ENCODE measurements around the gene PADI1. TPM values are rescaled to one million over a fixed set of nuclear protein-coding genes. Genes with fewer than 3 reads are reported as not detected.

Gene PADI1
- total RNA-seq, 1 donor from 2014 or later = not detected

DNA sequence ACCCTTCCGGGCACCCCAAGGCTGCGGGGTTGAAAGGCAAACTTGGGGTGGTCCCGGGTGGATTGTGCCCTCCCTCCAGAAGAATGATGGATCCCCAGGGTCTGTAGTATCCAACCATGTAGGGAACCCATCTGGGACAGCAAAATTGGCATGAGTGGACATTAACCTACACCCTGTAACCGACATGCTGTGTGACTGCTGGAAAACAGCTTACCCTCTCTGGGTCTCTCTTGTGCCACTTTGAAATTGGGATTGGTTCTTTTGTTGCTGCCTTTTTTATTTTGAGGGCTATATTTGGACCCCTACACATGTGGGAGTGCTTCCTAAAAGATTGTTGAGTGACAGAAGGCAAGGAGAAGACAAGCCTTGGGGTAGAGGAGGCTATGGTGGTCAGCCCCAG, 19.5 kb downstream of the PADI1 start:
- Histone ChIP-seq H3K9me3 (replicated peaks) (no peaks in the 10 kb centered on the region), H3K36me3 (no peaks in the 10 kb centered on the region), H3K4me3 (no peak overlapping the region), H3K4me1 (no peaks in the 10 kb centered on the region), H3K27ac (replicated peaks) (no peak overlapping the region), H3K27me3 (ENCODE audit: low read depth) (peaks cover 81% of the 10 kb centered on the region)
- no peak for DNase-seq
- TF ChIP-seq, protein P1, sequence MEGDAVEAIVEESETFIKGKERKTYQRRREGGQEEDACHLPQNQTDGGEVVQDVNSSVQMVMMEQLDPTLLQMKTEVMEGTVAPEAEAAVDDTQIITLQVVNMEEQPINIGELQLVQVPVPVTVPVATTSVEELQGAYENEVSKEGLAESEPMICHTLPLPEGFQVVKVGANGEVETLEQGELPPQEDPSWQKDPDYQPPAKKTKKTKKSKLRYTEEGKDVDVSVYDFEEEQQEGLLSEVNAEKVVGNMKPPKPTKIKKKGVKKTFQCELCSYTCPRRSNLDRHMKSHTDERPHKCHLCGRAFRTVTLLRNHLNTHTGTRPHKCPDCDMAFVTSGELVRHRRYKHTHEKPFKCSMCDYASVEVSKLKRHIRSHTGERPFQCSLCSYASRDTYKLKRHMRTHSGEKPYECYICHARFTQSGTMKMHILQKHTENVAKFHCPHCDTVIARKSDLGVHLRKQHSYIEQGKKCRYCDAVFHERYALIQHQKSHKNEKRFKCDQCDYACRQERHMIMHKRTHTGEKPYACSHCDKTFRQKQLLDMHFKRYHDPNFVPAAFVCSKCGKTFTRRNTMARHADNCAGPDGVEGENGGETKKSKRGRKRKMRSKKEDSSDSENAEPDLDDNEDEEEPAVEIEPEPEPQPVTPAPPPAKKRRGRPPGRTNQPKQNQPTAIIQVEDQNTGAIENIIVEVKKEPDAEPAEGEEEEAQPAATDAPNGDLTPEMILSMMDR (IDR thresholded peaks at IDR 0.05; ENCODE audit: borderline replicate concordance) = no peak
- intact Hi-C loops (cut with micrococcal nuclease) = no loop called here

DNA sequence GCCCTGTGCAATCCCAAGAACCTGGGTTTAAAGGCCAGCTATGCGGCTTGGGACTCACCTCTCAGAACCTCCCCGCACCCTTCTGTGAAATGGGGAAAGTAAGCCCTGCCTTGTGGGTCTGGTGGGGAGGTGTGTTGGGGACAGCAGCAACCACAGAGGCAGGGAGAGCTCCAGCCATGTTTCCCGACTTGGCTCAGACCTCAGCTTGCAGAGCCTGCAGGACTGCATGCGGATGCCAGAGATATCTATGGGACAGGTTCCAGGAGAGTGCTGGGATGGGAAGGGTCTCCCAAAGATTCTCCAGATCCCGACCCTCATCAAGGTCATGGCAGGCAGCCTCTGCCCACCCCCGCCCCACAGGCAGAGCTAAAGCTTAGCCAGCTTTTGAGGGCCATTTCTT, 20.2 kb downstream of the PADI1 start:
- H3K4me1 ChIP-seq = no peaks in the 10 kb centered on the region
- no peak overlapping the region for H3K4me3 ChIP-seq
- intact Hi-C loops (cut with micrococcal nuclease) = no loop called here
- no peaks in the 10 kb centered on the region for H3K9me3 ChIP-seq (replicated peaks)
- TF ChIP-seq, protein P1 (IDR thresholded peaks at IDR 0.05; ENCODE audit: borderline replicate concordance) = no peak
- no peak for DNase-seq
- peaks cover 80% of the 10 kb centered on the region for H3K27me3 ChIP-seq (ENCODE audit: low read depth)
- no peaks in the 10 kb centered on the region for H3K36me3 ChIP-seq
- H3K27ac ChIP-seq (replicated peaks) = no peak overlapping the region

DNA sequence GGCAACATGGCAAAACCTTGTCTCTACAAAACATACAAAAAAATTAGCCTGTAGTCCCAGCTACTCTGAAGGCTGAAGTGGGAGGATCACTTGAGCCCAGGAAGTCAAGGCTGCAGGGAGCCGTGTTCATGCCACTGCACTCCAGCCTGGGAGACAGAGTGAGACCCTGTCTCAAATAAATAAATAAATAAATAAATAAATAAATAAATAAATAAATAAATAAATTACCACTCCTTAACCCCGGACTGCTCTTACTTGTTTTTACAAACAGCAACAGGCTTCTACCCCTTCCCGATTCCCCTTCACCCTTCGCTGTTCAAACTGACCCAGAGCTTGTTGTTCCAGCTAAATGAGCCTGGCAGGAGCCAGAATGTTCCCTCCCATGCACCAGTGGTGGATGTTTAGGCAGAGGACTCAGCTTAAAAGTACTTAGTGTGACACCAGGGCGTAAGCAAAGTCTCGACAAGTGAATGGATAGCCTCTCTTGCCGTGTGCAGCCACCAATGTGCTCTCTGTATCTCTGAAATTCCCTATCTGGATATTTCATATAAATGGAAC, 22.5 kb downstream of the PADI1 start:
- Histone ChIP-seq H3K9me3 (replicated peaks) (no peaks in the 10 kb centered on the region), H3K4me3 (no peak overlapping the region), H3K4me1 (no peaks in the 10 kb centered on the region), H3K27ac (replicated peaks) (no peak overlapping the region), H3K36me3 (no peaks in the 10 kb centered on the region), H3K27me3 (ENCODE audit: low read depth) (peaks cover 74% of the 10 kb centered on the region)
- TF ChIP-seq, protein P1 (IDR thresholded peaks at IDR 0.05; ENCODE audit: borderline replicate concordance) = no peak
- no peak for DNase-seq
- intact Hi-C loops (cut with micrococcal nuclease) = no loop called here

DNA sequence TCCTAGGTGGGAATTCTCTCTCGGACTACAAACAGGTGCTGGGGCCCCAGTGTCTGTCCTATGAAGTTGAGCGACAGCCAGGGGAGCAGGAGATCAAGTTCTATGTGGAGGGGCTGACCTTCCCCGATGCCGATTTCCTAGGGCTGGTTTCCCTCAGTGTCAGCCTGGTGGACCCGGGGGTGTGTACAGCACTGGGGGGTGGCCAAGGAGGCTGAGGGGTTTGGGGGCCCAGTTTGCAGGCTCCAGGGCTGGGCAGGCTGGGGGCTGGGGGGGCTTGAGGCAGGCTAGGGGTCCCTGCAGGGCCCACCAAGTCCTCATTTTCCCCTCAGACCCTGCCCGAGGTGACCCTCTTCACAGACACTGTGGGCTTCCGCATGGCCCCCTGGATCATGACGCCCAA, 23.7 kb downstream of the PADI1 start:
- intact Hi-C loops (cut with micrococcal nuclease) = no loop called here
- no peaks in the 10 kb centered on the region for H3K9me3 ChIP-seq (replicated peaks)
- no peak overlapping the region for H3K4me3 ChIP-seq
- no peaks in the 10 kb centered on the region for H3K4me1 ChIP-seq
- H3K36me3 ChIP-seq = no peaks in the 10 kb centered on the region
- peaks cover 73% of the 10 kb centered on the region for H3K27me3 ChIP-seq (ENCODE audit: low read depth)
- TF ChIP-seq, protein P1 (IDR thresholded peaks at IDR 0.05; ENCODE audit: borderline replicate concordance) = no peak
- H3K27ac ChIP-seq (replicated peaks) = no peak overlapping the region
- no peak for DNase-seq

DNA sequence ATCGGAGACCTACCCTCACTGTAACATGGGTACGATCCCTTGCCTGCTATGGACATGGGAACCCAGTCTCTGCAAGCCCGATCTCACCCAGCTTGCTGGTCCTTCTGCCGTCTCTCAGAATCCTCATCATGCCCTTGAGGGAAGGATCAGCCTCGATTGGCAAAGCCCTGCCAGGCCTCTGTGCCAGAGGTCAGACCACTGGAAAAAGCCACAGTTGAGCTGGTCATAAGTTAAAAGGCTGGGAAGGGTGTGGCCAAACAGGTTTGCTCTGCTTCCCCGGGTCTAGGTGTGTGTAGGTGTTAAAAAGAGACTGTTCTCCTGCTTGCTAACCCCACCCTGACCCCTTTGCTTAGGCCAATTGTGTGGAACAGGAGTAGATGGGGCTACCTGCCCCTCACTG, 24.5 kb downstream of the PADI1 start:
- TF ChIP-seq, protein P1 (IDR thresholded peaks at IDR 0.05; ENCODE audit: borderline replicate concordance) = no peak
- intact Hi-C loops (cut with micrococcal nuclease) = no loop called here
- DNase-seq = no peak
- no peak overlapping the region for H3K27ac ChIP-seq (replicated peaks)
- no peak overlapping the region for H3K4me3 ChIP-seq
- H3K9me3 ChIP-seq (replicated peaks) = no peaks in the 10 kb centered on the region
- no peaks in the 10 kb centered on the region for H3K4me1 ChIP-seq
- H3K36me3 ChIP-seq = no peaks in the 10 kb centered on the region
- H3K27me3 ChIP-seq (ENCODE audit: low read depth) = peaks cover 73% of the 10 kb centered on the region
